T1000 (cell line): Measurements from ENCODE around the gene NOD1.
"Not testable (repeated sequence)": the region's sequence is repeated elsewhere in the genome, so short reads cannot be mapped to it uniquely, and the experiment has no call there.

ENCODE experiments used
- DNase-seq: peaks from one replicate; lab custom pipeline; 2025; ENCODE audit warnings: mixed read lengths; lab: John Stamatoyannopoulos, UW

Gene NOD1

GRCh38 chr7:30412782-30413504 lies 65.6 kb downstream of the NOD1 start:
- peak; percentile 8 for DNase-seq

GRCh38 chr7:30411897-30412296 lies 66.7 kb downstream of the NOD1 start:
- no peak for DNase-seq

- DNase-seq, result no peak
These were observed 67.4 kb downstream of the NOD1 start for GRCh38 chr7:30411173-30411572.

- DNase-seq, result no peak
These were observed 71.7 kb downstream of the NOD1 start for GRCh38 chr7:30406664-30407425.

- no peak for DNase-seq
These were observed 73.4 kb downstream of the NOD1 start for GRCh38 chr7:30405179-30405578.

GRCh38 chr7:30403477-30403876 lies 75.1 kb downstream of the NOD1 start:
- no peak for DNase-seq

- DNase-seq, result no peak
These were observed 82.2 kb downstream of the NOD1 start for GRCh38 chr7:30396389-30396788.

GRCh38 chr7:30395676-30396075 lies 82.9 kb downstream of the NOD1 start:
- no peak for DNase-seq

GRCh38 chr7:30391806-30392205 lies 86.8 kb downstream of the NOD1 start:
- no peak for DNase-seq

- no peak for DNase-seq
These were observed 87.6 kb downstream of the NOD1 start for GRCh38 chr7:30390736-30391636.

- DNase-seq, result no peak
These were observed 88.8 kb downstream of the NOD1 start for GRCh38 chr7:30389791-30390190.

- DNase-seq, result no peak
These were observed 96.0 kb downstream of the NOD1 start for GRCh38 chr7:30382607-30383006.

GRCh38 chr7:30380824-30381223 lies 97.8 kb downstream of the NOD1 start:
- not testable (repeated sequence) for DNase-seq

- no peak for DNase-seq
These were observed 98.3 kb downstream of the NOD1 start for GRCh38 chr7:30380294-30380693.

GRCh38 chr7:30379741-30380140 lies 98.8 kb downstream of the NOD1 start:
- DNase-seq, result no peak

GRCh38 chr7:30379131-30379530 lies 99.5 kb downstream of the NOD1 start:
- no peak for DNase-seq

- DNase-seq, result no peak
These were observed 100.3 kb downstream of the NOD1 start for GRCh38 chr7:30378275-30378674.
